Natural killer cell (primary cell): Measurements from ENCODE around the gene MTR. TPM values are rescaled to one million over a fixed set of nuclear protein-coding genes. Genes with fewer than 3 reads are reported as not detected.

ENCODE experiments used
- ATAC-seq, 3 donors: fragments of 150-1000 bp in 2 of 3; fragments of 200-7000 bp in 1 of 3; cut with Tn5 transposase; 1 replicate in 1 of 3; 2 replicates in 2 of 3; pipeline ENCODE4 v1.10.0; 2021; ENCODE audit warnings: mild to moderate bottlenecking in 2 of 3, moderate library complexity in 2 of 3
- DNase-seq, 2 donors: peaks; one replicate each; pipeline versions ENCODE4 v3.0.0 to v3.0.0-alpha.2; 2013 to 2021; ENCODE audit warnings: mixed read lengths in 1 of 2
- H3K27ac ChIP-seq: one replicate; pipeline ENCODE4 v1.5.1; 2013; ENCODE audit warnings: mild to moderate bottlenecking, low read length
- H3K27me3 ChIP-seq: one replicate; pipeline ENCODE4 v1.6.1; 2013; ENCODE audit warnings: low read length; ENCODE audit not compliant: control insufficient read depth, insufficient read depth
- H3K36me3 ChIP-seq: one replicate; pipeline ENCODE4 v1.6.1; 2013; ENCODE audit warnings: low read length; ENCODE audit not compliant: control insufficient read depth, insufficient read depth
- H3K4me1 ChIP-seq: one replicate; pipeline ENCODE4 v1.6.1; 2013; ENCODE audit warnings: low read length; ENCODE audit not compliant: control insufficient read depth, insufficient read depth
- H3K4me3 ChIP-seq: one replicate; pipeline ENCODE4 v1.5.1; 2013; ENCODE audit warnings: low read length
- H3K9me3 ChIP-seq: one replicate; pipeline ENCODE4 v1.6.1; 2013; ENCODE audit warnings: low read length; ENCODE audit not compliant: control insufficient read depth, insufficient read depth
- H3K27ac Mint-ChIP-seq, 2 donors: one replicate each; pipeline ENCODE4 v1.8.0; 2022; ENCODE audit warnings: mild to moderate bottlenecking in 2 of 2, mixed read lengths in 2 of 2, moderate library complexity in 1 of 2
- H3K27me3 Mint-ChIP-seq, 2 donors: one replicate each; pipeline ENCODE4 v1.8.0; 2022; ENCODE audit warnings: low read depth in 2 of 2, mixed read lengths in 2 of 2
- H3K36me3 Mint-ChIP-seq: one replicate; pipeline ENCODE4 v1.8.0; 2022; ENCODE audit warnings: mixed read lengths
- H3K4me1 Mint-ChIP-seq, 2 donors: one replicate each; pipeline ENCODE4 v1.8.0; 2022; ENCODE audit warnings: mixed read lengths in 2 of 2
- H3K4me3 Mint-ChIP-seq: one replicate; pipeline ENCODE4 v1.8.0; 2022; ENCODE audit warnings: mild to moderate bottlenecking, moderate library complexity, mixed read lengths
- H3K9me3 Mint-ChIP-seq, 2 donors: one replicate each; pipeline ENCODE4 v1.8.0; 2022; ENCODE audit warnings: mixed read lengths in 2 of 2
- CTCF ChIP-seq: fragments of 200-600 bp; IDR thresholded peaks from one replicate; pipeline ENCODE4 v1.8.0; 2022; ENCODE audit warnings: antibody characterized with exemption
- WGBS: methylation state at CpG from one replicate; pipeline ENCODE4 v1.1.7; 2013; ENCODE audit warnings: missing lambda C conversion rate; ENCODE audit not compliant: insufficient coverage; 5-methylcytosine and 5-hydroxymethylcytosine counted together
- intact Hi-C: fragments of 100-400 bp; cut with micrococcal nuclease; formaldehyde crosslinking; loops from one replicate; pipeline ENCODE4 v1.14.2; 2022
- total RNA-seq, 4 donors: library from RNA; stranded (reverse); fragments of 120-200 nt in 1 of 4; gene quantifications; one replicate each; pipeline versions ENCODE4 v1.2.3 to v1.2.4, GENCODE V29; 2013 to 2022

MTR gene
- total RNA-seq, 3 donors from 2014 or later (not counting 1 experiment from before 2014, with no cell fraction given), result 28.4 to 41.1 (median 38.4) TPM

- Mint-ChIP-seq H3K4me3 (no peak overlapping the region), H3K27me3 (peaks cover 1 to 3% of the 10 kb centered on the region in 2 donors), H3K27ac (no peak overlapping the region), H3K4me1 (no peaks in the 10 kb centered on the region), H3K9me3 (no peaks in the 10 kb centered on the region), H3K36me3 (no peaks in the 10 kb centered on the region)
- no peak for TF ChIP-seq CTCF
- DNase-seq (no peak), ATAC-seq (no peak)
- no peaks in the 10 kb centered on the region for H3K4me1 ChIP-seq
- H3K27me3 ChIP-seq, result no peaks in the 10 kb centered on the region
- WGBS, result 68% methylated on average over 2 of the region's 2 CpGs
- H3K9me3 ChIP-seq, result no peaks in the 10 kb centered on the region
- no peak overlapping the region for H3K4me3 ChIP-seq
- intact Hi-C loops, result no loop called here
- no peak overlapping the region for H3K27ac ChIP-seq
- H3K36me3 ChIP-seq, result no peaks in the 10 kb centered on the region
These were observed 158.1 kb downstream of the MTR start for GRCh38 chr1:236953151-236953700.

Other genes starting within 250 kb of the MTR start
- gene HEATR1, start 190.8 kb upstream of the MTR start, total RNA-seq, result 10 to 100 TPM; 29.0 to 43.0 (median 35.3) TPM
- gene ACTN2, start 108.8 kb upstream of the MTR start, total RNA-seq, result not detected
- gene MT1HL1, start 209.1 kb downstream of the MTR start, total RNA-seq, result not detected
- gene RYR2, start 246.9 kb downstream of the MTR start, total RNA-seq, result 1 to 10 TPM in 1 of 3 donors, under 1 TPM in 2; 0.13 to 1.2 (median 0.38) TPM